RWPE1 (cell line): ENCODE measurements around the gene HBEGF.

Experiments
- CTCF ChIA-PET: fragments of 350-600 bp; sonication (Branson Sonifier 250); formaldehyde crosslinking; extraction: SDS; loops from one replicate; lab custom pipeline; 2021; lab: Yijun Ruan, JAX
- POLR2A ChIA-PET: fragments of 400-600 bp; formaldehyde crosslinking; extraction: SDS; loops from one replicate; lab custom pipeline; 2020; ENCODE audit warnings: antibody characterized with exemption; ENCODE audit not compliant: low non-redundant PET; lab: Yijun Ruan, JAX
- DNase-seq: peaks from one replicate; pipeline ENCODE4 v3.0.0; 2012; ENCODE audit warnings: low spot score
- H3K27ac ChIP-seq: fragments of 450-650 bp; 2 replicates; pipeline ENCODE4 v1.5.1; 2017
- CTCF ChIP-seq: fragments of 450-650 bp; conservative IDR thresholded peaks from 2 replicates; pipeline ENCODE4 v1.5.1; 2017; ENCODE audit warnings: low read depth, mild to moderate bottlenecking

Gene HBEGF

DNA sequence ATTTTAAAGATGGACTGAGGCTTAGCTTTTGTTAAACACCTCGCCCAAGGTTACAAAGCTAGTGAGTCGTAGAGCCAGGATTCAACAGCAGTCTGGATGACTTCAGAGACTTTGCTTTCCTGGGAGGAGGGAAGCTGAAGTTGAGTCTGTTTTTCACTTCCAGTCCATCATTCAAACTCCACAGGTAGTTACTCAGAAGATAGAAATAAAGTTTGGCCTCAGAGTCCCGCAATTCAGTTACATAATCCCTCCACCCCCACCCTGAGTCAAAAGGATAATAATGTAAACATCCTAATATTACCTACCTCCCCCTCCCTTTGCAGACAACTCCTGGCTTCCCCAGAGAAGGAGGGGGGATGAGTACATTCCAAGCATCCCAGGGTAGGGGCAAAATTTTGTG is 8.1 kb downstream of the HBEGF start:
- POLR2A ChIA-PET: no interaction called here
- peak; percentile 27 for DNase-seq
- CTCF ChIA-PET: interaction anchor here (0.6 to 0.8 kb wide), 2 partner anchors 20 to 25 kb away, joined by 5 read pairs; no protein-coding TSS in a partner anchor
- TF ChIP-seq CTCF: no peak
- no peak overlapping the region for H3K27ac ChIP-seq

DNA sequence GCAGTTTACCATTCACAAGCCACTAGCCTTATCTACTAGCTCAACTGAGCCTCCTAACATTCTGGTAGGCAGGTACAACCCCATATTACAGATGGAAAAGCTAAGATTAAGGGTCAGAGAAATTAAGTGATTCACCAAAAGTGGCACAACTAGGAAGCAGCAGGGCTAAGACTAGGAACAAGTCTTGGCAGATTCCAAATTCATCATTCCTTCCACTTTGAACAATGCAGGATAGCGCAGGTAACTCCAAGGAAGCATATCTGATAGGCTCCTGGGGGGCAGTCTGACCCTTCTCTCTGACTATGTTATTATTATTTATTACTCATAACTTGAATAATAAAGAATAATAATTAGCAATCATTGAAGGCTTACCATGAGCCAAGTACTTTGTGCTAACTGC is 8.5 kb downstream of the HBEGF start:
- ChIA-PET CTCF (interaction anchor here (0.8 kb wide), 1 partner anchor 25 kb away, joined by 5 read pairs; no protein-coding TSS in a partner anchor), POLR2A (no interaction called here)
- DNase-seq: no peak
- no peak for TF ChIP-seq CTCF
- H3K27ac ChIP-seq: no peak overlapping the region

GRCh38 chr5:140336388-140336787 is 10.0 kb downstream of the HBEGF start:
- no peak for DNase-seq
- no peak for TF ChIP-seq CTCF
- ChIA-PET CTCF (interaction anchor here (0.6 to 1.6 kb wide), 5 partner anchors 10 to 49 kb away, joined by 4 to 6 read pairs (median 5); partner anchors contain the start of genes HBEGF and PFDN1), POLR2A (interaction anchor here (1.2 kb wide), 2 partner anchors 9 to 32 kb away, joined by 3 to 6 read pairs; no protein-coding TSS in a partner anchor)
- H3K27ac ChIP-seq: no peak overlapping the region

DNA sequence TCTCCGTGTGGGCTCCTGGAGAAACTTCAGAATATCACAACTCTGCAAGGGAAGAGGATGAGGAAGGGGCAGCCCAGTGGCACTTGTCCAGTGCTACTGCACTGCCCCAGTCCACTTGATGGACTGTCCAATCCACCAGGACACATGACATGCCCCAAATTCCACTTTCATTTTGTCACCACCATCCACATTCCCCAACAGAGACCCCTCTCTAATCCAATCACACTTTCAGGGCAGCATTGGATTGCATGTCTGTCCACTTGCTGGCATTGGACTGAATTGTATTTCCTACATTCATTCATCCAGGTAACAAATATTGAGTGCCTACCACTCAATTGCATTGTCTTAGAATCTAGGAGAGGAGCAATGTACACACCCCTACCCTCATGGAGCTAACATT is 14.8 kb downstream of the HBEGF start:
- H3K27ac ChIP-seq: no peak overlapping the region
- DNase-seq: no peak
- ChIA-PET POLR2A (no interaction called here), CTCF (interaction anchor here (0.7 kb wide), 1 partner anchor 136 kb away, joined by 3 read pairs; no protein-coding TSS in a partner anchor)
- no peak for TF ChIP-seq CTCF

- ChIA-PET POLR2A (interaction anchor here (1.0 kb wide), 1 partner anchor 15 kb away, joined by 3 read pairs; no protein-coding TSS in a partner anchor), CTCF (interaction anchor here (0.5 to 1.5 kb wide), 5 partner anchors 13 to 90 kb away, joined by 4 to 9 read pairs (median 5); partner anchors contain the start of gene HBEGF)
- no peak for DNase-seq
- H3K27ac ChIP-seq: no peak overlapping the region
- TF ChIP-seq CTCF: no peak
These were observed 16.5 kb downstream of the HBEGF start for GRCh38 chr5:140329739-140330481.

- DNase-seq: no peak
- no peak for TF ChIP-seq CTCF
- ChIA-PET POLR2A (interaction anchor here (0.6 kb wide), 1 partner anchor 728 kb away, joined by 3 read pairs; no protein-coding TSS in a partner anchor), CTCF (interaction anchor here (0.6 to 0.8 kb wide), 3 partner anchors 48 to 215 kb away, joined by 3 read pairs; no protein-coding TSS in a partner anchor)
- H3K27ac ChIP-seq: no peak overlapping the region
These were observed 18.2 kb downstream of the HBEGF start for GRCh38 chr5:140328036-140328764.
